Measurements from ENCODE around the gene ARID4B. TPM values are rescaled to one million over a fixed set of nuclear protein-coding genes. Genes with fewer than 3 reads are reported as not detected.

ARID4B gene
- total and polyA plus RNA-seq, 2 donors (not counting 3 experiments of a cell fraction or from before 2014, with no cell fraction given), result 6.7 to 40.7 TPM

- dilution Hi-C loops (cut with MboI; ENCODE audit: extremely low pct_ligation_motif_present, low sequenced_read_pairs), result no loop called here
- Histone ChIP-seq H3K79me2 (ENCODE audit: control insufficient read depth, insufficient read depth, low read length) (peaks cover 2% of the 10 kb centered on the region), H3K4me1 (ENCODE audit: control insufficient read depth, extremely low read depth, insufficient read depth, low read length) (no peaks in the 10 kb centered on the region), H2AFZ (ENCODE audit: low read depth, low read length) (no peak overlapping the region), H3K4me2 (ENCODE audit: insufficient read depth, low read length) (no peak overlapping the region), H3K4me3 (replicated peaks in 1 of 3; ENCODE audit: insufficient read depth in 1 of 3, low read depth in 1 of 3, low read length in 3 of 3) (no peak overlapping the region), H4K20me1 (replicated peaks; ENCODE audit: control insufficient read depth, extremely low read depth, insufficient read depth, low read length) (no peaks in the 10 kb centered on the region), H3K9me1 (replicated peaks; ENCODE audit: control insufficient read depth, extremely low read depth, insufficient read depth, low read length) (no peaks in the 10 kb centered on the region), H3K9me3 (replicated peaks; ENCODE audit: control insufficient read depth, insufficient read depth, low read length) (no peaks in the 10 kb centered on the region), H3K27me3 (ENCODE audit: control insufficient read depth in 2 of 2, insufficient read depth in 2 of 2, low read length in 2 of 2) (no peaks in the 10 kb centered on the region), H3K36me3 (ENCODE audit: control insufficient read depth in 2 of 2, extremely low read depth in 1 of 2, insufficient read depth in 2 of 2, low read length in 2 of 2) (peaks cover 4 to 10% of the 10 kb centered on the region in 2 experiments), H3K27ac (ENCODE audit: insufficient read depth, low read depth, low read length) (no peak overlapping the region), H3K9ac (replicated peaks; ENCODE audit: extremely low read depth, insufficient read depth, low read length) (no peak overlapping the region)
- ChIA-PET CTCF (interaction anchor here (1.1 to 1.6 kb wide), 2 partner anchors 8 to 10 kb away, joined by 3 to 4 read pairs; no protein-coding TSS in a partner anchor), POLR2A (no interaction called here)
- intact Hi-C loops (cut with micrococcal nuclease), result no loop called here
- BruUV-seq (replicated peaks), result no TSS peak
- no peak for FAIRE-seq
- no peak for TF ChIP-seq MYC (IDR thresholded peaks at IDR 0.05; ENCODE audit: low read depth, low read length)
- TF ChIP-seq POLR2AphosphoS5 (IDR thresholded peaks at IDR 0.05; ENCODE audit: insufficient read depth, low read depth, low read length), result no peak
- no peak for TF ChIP-seq JUN (IDR thresholded peaks at IDR 0.05; ENCODE audit: borderline replicate concordance, insufficient read depth, insufficient read length, low read depth)
- no peak for TF ChIP-seq EZH2 (IDR thresholded peaks at IDR 0.05; ENCODE audit: borderline replicate concordance, low read depth, low read length, severe bottlenecking)
- TF ChIP-seq MAX (IDR thresholded peaks at IDR 0.05; ENCODE audit: insufficient read depth, insufficient read length), result no peak
- TF ChIP-seq CTCF (IDR thresholded peaks at IDR 0.05; ENCODE audit: extremely low read depth in 1 of 2, insufficient read depth in 1 of 2, low read depth in 1 of 2, low read length in 2 of 2), result no peak
- TF ChIP-seq FOS (IDR thresholded peaks at IDR 0.05; ENCODE audit: borderline replicate concordance, insufficient read depth, low read length), result no peak
- TF ChIP-seq GATA2 (IDR thresholded peaks at IDR 0.05; ENCODE audit: insufficient read depth, insufficient read length, low read depth, low read length), result no peak
- no peak for TF ChIP-seq POLR2A (IDR thresholded peaks at IDR 0.05; ENCODE audit: low read depth, low read length)
- no peak for DNase-seq (ENCODE audit: low read depth, low spot score)
These were observed 106.2 kb downstream of the ARID4B start for GRCh38 chr1:235221653-235222375.
